ENCODE data around the gene CD53. TPM values are rescaled to one million over a fixed set of nuclear protein-coding genes. Genes with fewer than 3 reads are reported as not detected.
"Not testable (repeated sequence)": the region's sequence is repeated elsewhere in the genome, so short reads cannot be mapped to it uniquely, and the experiment has no call there.

CD53 gene
- total RNA-seq, 1 experiment from 2014 or later, result 1.4 TPM

GRCh38 chr1:110829955-110830553, 42.9 kb upstream of the CD53 start:
- TF ChIP-seq CREM (CRISPR knock-in tag; IDR thresholded peaks at IDR 0.05), result no peak
- TF ChIP-seq, protein P1, sequence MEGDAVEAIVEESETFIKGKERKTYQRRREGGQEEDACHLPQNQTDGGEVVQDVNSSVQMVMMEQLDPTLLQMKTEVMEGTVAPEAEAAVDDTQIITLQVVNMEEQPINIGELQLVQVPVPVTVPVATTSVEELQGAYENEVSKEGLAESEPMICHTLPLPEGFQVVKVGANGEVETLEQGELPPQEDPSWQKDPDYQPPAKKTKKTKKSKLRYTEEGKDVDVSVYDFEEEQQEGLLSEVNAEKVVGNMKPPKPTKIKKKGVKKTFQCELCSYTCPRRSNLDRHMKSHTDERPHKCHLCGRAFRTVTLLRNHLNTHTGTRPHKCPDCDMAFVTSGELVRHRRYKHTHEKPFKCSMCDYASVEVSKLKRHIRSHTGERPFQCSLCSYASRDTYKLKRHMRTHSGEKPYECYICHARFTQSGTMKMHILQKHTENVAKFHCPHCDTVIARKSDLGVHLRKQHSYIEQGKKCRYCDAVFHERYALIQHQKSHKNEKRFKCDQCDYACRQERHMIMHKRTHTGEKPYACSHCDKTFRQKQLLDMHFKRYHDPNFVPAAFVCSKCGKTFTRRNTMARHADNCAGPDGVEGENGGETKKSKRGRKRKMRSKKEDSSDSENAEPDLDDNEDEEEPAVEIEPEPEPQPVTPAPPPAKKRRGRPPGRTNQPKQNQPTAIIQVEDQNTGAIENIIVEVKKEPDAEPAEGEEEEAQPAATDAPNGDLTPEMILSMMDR (IDR thresholded peaks at IDR 0.05), result peak; percentile 69
- no peak overlapping the region for H3K4me3 Mint-ChIP-seq
- no peaks in the 10 kb centered on the region for H3K36me3 Mint-ChIP-seq
- H3K27ac Mint-ChIP-seq, result no peak overlapping the region
- peaks cover 4% of the 10 kb centered on the region for H3K4me1 Mint-ChIP-seq
- 0 out of 2 replicates have a peak, but pooled peaks cover 3% of the 10 kb centered on the region for H3K9me3 Mint-ChIP-seq
- POLR2A ChIA-PET, result no interaction called here
- DNase-seq (ENCODE audit: low spot score) (peak; percentile 16), ATAC-seq (peak; percentile 100)
- CTCF ChIA-PET, result interaction anchor here (0.6 to 2.2 kb wide), 43 partner anchors 9 to 370 kb away, joined by 3 to 29 read pairs (median 4); no protein-coding TSS in a partner anchor
- peaks cover 9% of the 10 kb centered on the region; the same call in 1 of the 2 replicates for H3K27me3 Mint-ChIP-seq (ENCODE audit: low read depth)

- H3K36me3 Mint-ChIP-seq; CTCF ChIA-PET; POLR2A ChIA-PET; H3K4me3 Mint-ChIP-seq; H3K27ac Mint-ChIP-seq; H3K4me1 Mint-ChIP-seq; ATAC-seq; H3K9me3 Mint-ChIP-seq; DNase-seq (ENCODE audit: low spot score): not testable (repeated sequence)
- H3K27me3 Mint-ChIP-seq (ENCODE audit: low read depth), result peaks cover 15% of the 10 kb centered on the region; the same call in 1 of the 2 replicates
Observed at GRCh38 chr1:110833779-110834178, 39.2 kb upstream of the CD53 start.

GRCh38 chr1:110846861-110847260, 26.1 kb upstream of the CD53 start:
- CTCF ChIA-PET, result interaction anchor here (1.4 to 2.7 kb wide), 2 partner anchors 17 to 63 kb away, joined by 5 to 11 read pairs; no protein-coding TSS in a partner anchor
- ATAC-seq (no peak), DNase-seq (ENCODE audit: low spot score) (no peak)
- POLR2A ChIA-PET, result no interaction called here
- Mint-ChIP-seq H3K4me3 (no peak overlapping the region), H3K36me3 (no peaks in the 10 kb centered on the region), H3K27ac (no peak overlapping the region), H3K27me3 (ENCODE audit: low read depth) (peaks cover 3% of the 10 kb centered on the region), H3K9me3 (peaks cover 4% of the 10 kb centered on the region), H3K4me1 (no peaks in the 10 kb centered on the region)
- TF ChIP-seq SOX15 (CRISPR knock-in tag; IDR thresholded peaks at IDR 0.05) (no peak), TEAD4 (CRISPR knock-in tag; IDR thresholded peaks at IDR 0.05) (no peak), FOXK1 (CRISPR knock-in tag; IDR thresholded peaks at IDR 0.05) (no peak), ESRRA (CRISPR knock-in tag; IDR thresholded peaks at IDR 0.05; ENCODE audit: borderline replicate concordance) (no peak), GRHL2 (CRISPR knock-in tag; IDR thresholded peaks at IDR 0.05; ENCODE audit: insufficient replicate concordance, severe bottlenecking) (no peak), ZNF396 (CRISPR knock-in tag; IDR thresholded peaks at IDR 0.05; ENCODE audit: borderline replicate concordance) (no peak)
- TF ChIP-seq, protein P1 (IDR thresholded peaks at IDR 0.05), result no peak
- TF ChIP-seq, protein P2, sequence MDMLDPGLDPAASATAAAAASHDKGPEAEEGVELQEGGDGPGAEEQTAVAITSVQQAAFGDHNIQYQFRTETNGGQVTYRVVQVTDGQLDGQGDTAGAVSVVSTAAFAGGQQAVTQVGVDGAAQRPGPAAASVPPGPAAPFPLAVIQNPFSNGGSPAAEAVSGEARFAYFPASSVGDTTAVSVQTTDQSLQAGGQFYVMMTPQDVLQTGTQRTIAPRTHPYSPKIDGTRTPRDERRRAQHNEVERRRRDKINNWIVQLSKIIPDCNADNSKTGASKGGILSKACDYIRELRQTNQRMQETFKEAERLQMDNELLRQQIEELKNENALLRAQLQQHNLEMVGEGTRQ (CRISPR knock-in tag; IDR thresholded peaks at IDR 0.05), result no peak

GRCh38 chr1:110850145-110850544, 22.8 kb upstream of the CD53 start:
- peaks cover 6% of the 10 kb centered on the region; the same call in 1 of the 2 replicates for H3K9me3 Mint-ChIP-seq
- H3K4me3 Mint-ChIP-seq, result no peak overlapping the region
- H3K4me1 Mint-ChIP-seq, result no peaks in the 10 kb centered on the region
- CTCF ChIA-PET, result interaction anchor here (0.8 kb wide), 1 partner anchor 326 kb away, joined by 3 read pairs; no protein-coding TSS in a partner anchor
- H3K27me3 Mint-ChIP-seq (ENCODE audit: low read depth), result peaks cover 8% of the 10 kb centered on the region
- TF ChIP-seq TCF7 (CRISPR knock-in tag; IDR thresholded peaks at IDR 0.05; ENCODE audit: low read depth), result no peak
- TF ChIP-seq, protein P3, sequence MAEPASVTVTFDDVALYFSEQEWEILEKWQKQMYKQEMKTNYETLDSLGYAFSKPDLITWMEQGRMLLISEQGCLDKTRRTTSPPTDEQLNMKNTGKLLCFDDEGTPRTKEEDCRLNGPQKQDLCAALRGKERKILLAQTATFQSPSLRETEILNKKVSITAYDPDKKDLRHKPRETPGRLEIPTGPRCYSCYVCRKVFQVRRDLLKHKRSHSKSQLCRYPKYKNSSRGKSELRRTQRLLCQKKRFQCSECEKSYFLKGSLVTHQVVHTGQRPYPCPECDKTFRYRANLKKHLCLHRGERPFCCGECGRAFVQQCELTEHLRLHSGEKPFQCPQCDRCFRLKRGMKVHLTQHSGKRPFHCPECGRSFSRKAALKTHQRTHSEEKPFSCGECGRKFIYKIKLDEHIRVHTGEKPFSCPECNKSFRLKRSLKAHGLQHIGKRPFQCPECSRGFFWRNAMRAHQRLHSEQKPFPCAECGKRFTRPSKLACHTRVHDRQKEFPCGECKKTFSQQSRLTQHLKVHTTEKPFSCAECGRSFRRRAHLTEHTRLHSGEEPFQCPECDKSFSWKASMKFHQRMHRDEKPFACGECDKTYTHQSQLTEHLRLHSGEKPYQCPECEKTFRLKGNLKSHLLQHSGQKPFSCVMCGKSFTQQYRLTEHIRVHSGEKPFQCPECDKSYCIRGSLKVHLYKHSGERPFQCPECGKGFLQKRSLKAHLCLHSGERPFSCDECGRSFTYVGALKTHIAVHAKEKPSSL (CRISPR knock-in tag; conservative IDR thresholded peaks at IDR 0.05), result no peak
- TF ChIP-seq, protein P4, sequence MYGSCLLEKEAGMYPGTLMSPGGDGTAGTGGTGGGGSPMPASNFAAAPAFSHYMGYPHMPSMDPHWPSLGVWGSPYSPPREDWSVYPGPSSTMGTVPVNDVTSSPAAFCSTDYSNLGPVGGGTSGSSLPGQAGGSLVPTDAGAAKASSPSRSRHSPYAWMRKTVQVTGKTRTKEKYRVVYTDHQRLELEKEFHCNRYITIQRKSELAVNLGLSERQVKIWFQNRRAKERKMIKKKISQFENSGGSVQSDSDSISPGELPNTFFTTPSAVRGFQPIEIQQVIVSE (CRISPR knock-in tag; IDR thresholded peaks at IDR 0.05; ENCODE audit: borderline replicate concordance), result no peak
- H3K27ac Mint-ChIP-seq, result no peak overlapping the region
- ATAC-seq (no peak), DNase-seq (ENCODE audit: low spot score) (no peak)
- POLR2A ChIA-PET, result no interaction called here
- no peaks in the 10 kb centered on the region for H3K36me3 Mint-ChIP-seq

Measured in WTC11 (cell line).